Right renal pelvis (tissue), 4 donors: ENCODE results near the gene SIMC1. TPM values are rescaled to one million over a fixed set of nuclear protein-coding genes. Genes with fewer than 3 reads are reported as not detected.

Experiments used
- DNase-seq, 4 donors: peaks; one replicate each; pipeline ENCODE4 v3.0.0-alpha.2; 2013; ENCODE audit warnings: low read depth in 4 of 4, low spot score in 3 of 4, missing footprints in 1 of 4
- polyA plus RNA-seq, 4 donors: library from polyadenylated mRNA; unstranded; fragments of 120-200 nt; gene quantifications; one replicate each; pipeline ENCODE4 v1.2.1, GENCODE V29; 2013; ENCODE audit not compliant: insufficient read length in 4 of 4

SIMC1 gene
- polyA plus RNA-seq, 4 donors, result 19.0 to 22.0 (median 19.9) TPM

- peak in 2 of 4 donors; percentile 8 to 13 for DNase-seq
These were observed 122.7 kb downstream of the SIMC1 start for GRCh38 chr5:176360894-176361436.

DNA sequence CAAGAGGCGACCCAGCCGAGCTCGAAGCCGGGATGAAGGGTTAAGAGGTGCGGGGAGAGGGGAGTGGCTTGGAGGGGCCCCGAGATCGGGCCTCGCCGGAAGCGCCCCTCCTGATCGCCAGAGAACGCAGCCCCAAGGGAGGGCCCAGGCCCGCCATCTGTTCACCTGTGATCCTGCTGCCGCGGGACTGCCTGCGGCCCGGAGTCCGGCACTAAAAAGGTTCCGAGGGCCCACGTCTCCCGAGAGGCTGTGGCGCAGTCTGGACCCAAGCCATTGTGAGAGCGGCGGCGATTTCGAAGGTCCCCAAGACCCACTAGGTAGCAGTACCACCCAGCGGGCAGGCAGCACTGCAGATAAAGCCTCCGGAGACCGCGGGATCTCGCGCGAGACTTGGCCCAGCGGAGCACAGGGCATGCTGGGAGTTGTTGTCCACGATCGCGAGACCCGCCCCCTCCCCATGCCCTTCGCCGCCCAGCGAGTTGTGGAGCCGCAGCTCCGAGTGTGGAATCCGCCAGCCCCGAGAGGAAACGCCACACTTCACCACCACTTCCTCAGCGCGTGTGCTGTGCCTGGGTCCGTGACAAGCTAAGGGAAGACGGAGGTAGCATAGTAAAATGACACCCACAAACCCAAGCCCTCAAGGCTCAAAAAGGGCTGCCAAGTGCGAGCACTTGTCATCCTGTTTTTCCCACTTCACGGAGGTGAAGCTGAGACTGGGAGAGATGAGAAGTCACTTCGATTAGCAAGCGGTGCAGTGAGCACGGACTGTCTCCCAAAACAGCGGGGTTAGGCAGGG lies 123.4 kb downstream of the SIMC1 start, which contains the start of gene KIAA1191:
Gene KIAA1191 (minus strand): TSS at position 328 of the 796 bp plus-strand sequence. CDS start 2,256 bp downstream, outside the sequence.
- DNase-seq, result peak; percentile 76 to 85 (median 82)

DNA sequence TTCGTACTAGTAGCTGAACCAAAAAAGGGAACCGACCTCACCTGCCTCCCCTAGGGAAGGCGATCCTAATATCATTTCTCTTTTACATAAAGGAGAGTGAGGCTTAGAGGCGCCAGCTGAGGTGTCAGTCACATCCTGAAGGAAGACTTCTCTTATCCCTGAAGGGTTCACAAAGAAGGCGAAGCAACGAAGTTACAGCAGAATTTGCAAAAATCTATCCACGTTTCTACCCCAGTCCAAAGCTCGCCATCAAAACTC lies 123.9 kb downstream of the SIMC1 start:
- DNase-seq, result no peak

- DNase-seq, result no peak
These were observed 126.6 kb downstream of the SIMC1 start for GRCh38 chr5:176364765-176365350.

DNA sequence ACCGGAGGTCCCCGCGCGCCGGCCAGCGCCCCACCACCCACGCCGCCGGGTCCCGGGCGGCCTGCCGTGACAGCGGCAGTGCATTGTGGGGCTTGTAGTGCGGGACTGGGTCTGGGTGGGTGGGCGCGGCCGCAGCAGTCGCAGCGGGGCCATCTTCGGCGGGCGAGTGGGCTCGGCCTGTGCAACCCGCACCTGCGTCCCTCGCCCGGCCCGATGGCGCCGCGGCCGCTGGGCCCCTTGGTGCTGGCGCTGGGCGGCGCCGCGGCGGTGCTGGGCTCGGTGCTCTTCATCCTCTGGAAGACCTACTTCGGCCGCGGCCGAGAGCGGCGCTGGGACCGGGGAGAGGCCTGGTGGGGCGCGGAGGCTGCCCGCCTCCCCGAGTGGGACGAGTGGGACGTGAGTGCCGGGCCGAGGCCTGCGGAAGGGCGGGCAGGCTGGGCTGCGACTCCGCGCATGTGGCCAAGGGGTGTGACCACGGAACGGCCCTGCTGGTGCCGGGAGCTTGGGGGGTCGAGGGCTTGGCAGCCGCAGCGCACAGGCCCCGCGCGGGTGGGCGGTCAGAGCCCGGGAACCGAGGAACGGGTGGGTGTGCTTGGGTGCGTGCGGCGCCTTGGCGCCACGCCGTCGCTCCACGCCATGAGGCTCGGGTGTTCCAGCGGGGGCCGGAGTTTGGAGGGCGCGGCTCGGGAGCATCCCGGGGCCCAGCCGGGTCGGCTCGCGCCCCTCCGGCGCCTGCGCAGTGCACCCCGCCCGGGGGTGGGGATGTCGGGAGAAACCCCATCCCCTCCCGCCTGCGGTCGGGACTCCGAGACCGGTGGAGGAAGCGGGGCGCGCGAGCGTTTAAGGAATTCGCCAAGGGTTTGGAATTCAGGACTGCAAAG lies 127.4 kb downstream of the SIMC1 start, which contains the start of gene ARL10:
Gene ARL10 (plus strand): TSS at position 137 of the 881 bp plus-strand sequence. CDS start 77 bp downstream, at position 214.
- peak in 2 of 4 donors; percentile 14 to 31 for DNase-seq

DNA sequence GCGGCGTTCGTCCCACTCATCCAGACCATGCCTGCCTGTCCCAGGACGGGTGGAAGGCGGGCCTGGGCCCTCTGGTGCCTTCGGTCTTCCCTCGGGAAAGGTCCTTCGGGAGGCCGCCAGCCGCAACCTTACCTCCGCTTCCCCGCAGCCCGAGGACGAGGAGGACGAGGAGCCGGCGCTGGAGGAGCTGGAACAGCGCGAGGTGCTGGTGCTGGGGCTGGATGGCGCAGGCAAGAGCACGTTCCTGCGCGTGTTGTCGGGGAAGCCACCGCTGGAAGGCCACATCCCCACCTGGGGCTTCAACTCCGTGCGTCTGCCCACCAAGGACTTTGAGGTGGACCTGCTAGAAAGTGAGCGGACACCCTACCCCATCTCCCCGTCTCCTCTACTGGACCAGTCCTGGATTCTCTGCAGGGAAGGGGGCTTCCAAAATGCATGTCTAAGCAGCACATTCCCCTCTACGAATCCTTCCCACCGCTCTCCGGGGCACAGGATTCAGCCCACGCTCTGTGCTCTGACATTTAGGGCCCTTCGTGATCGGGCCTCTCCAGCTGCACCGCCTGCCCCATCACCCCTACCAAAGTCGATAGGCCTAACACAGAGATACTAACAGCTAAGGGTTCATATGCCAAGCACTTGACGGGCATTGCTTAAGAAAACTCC lies 128.1 kb downstream of the SIMC1 start:
- no peak for DNase-seq

- DNase-seq, result no peak
These were observed 130.5 kb downstream of the SIMC1 start for GRCh38 chr5:176368726-176369125.

DNA sequence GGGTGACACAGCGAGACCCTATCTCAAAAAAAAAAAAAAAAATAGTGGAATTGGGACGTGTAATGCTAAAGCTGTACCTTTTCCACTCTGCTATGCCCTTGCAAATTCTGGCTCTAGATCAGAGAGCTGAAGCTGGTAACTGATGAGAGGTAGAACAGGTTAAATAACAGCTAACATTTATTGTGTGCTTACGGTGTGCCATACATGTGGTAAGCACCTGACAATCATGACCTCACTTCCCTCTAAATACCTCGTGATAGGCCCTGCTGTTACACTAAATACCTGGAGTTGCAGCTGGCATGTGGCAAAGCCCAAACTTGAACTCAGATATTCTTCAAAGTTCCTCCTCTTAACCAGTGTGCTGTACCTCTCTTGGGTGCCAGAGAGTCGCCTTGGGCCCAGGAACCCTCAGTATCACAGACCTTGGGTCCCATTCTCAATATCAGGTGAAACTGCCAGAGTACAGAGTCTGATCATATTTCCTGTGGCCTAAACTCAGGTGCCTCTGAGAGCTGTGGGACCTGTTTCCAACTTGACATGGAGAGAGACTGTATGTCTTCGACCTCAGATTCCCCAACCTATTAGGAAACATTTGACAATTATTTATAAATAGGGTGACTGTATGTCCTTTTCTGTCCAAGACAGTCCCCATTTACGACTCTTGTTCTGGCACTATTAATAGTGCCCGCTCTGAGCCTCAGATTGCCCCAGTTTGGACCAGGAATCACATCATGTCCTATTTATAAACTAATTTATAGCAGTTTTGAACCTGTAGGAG lies 131.9 kb downstream of the SIMC1 start:
- no peak for DNase-seq

DNA sequence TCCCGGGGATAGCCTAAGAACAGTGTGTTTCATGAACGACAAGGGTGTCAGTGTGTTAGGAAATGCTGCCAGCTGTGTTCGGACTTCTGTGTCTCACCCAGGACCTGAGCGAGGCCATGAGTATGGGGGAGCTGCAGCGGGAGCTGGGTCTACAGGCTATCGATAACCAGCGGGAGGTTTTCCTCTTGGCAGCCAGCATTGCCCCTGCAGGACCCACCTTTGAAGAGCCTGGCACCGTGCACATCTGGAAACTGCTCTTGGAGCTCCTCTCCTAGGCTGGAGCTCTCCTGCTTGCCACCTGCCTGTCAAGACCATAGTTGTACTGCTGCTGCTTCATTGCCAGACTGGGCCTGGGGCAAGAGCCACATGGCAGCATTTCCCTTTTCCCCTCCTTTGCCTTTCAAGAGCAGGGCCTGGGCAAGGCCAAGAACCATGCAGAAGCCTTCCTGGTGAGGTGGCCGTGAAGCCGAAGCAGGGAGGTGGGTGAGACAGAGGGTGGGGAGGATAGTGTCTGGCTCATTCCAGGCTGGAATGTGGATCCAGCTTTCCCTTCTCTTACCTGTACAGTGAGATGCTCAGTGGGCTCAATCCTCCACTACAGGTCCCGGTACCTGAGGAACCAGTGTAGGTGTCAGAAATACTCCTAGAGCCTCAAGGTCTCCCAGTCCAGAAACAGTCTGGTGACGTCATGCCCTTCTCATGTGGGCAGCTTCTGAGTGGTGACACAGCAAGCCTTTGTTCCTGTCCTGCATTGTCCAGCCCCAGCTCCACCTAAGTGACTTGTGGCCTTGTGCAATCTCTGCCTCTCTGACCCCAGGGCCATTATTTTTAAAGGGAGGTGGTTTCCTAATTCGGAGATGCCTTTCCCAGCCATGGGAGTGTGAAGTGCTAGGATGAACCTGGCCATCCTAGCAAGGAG lies 133.7 kb downstream of the SIMC1 start:
- no peak for DNase-seq

DNA sequence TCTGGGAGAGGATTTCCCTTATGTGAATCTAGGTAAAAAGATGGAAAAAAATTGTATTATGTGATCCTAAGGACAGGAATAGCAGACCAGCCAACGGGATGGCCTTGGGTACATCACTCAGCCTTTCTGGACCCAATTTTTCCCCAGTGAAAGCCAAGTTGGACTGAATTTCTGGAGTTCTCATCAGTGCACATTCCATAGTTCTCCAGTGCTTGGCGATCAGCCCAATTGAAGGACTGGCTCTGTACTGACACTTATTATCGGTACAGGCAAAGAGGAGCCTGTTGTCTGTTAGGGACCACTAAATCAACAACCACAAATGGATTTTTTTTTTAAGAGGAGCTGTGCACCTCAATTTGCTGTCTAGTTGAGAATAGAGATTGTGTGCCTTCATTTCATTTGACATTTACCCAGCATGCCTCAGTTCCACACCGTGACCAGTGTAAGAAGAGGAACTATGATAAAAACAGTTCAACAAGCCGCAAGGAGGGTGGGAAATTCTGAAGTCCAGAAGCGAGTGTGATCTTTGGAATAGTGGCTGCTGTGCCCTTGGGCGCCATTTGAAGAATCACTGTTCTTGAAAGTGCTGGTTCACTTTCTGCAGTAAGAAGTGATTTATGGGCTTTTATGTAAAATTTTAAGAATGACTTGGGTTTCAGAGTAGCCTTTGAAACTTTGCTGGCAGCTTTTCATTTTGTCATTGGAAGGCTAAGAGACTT lies 135.0 kb downstream of the SIMC1 start:
- DNase-seq, result no peak

DNA sequence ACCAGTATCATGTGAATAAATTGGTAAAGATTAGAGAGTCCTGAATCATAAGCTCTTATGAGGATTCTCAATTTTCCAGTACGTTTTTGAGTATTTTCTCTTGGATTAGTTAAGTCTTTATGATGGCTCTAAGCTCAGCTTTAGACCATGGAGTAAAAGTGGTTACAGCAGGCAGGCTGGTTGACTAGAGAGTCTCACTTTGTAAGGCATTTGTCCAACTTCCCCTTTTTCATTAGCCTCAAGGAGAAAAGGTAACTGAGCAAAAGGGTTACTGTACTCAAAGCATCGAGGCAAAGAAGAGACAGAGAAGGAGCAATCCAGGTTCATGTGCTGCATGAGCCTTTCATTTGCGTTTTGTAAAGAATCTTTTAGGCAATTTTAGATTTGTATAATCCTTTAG lies 141.7 kb downstream of the SIMC1 start:
- DNase-seq, result no peak

GRCh38 chr5:176381423-176381822 lies 143.2 kb downstream of the SIMC1 start:
- DNase-seq, result no peak

GRCh38 chr5:176381979-176382378 lies 143.8 kb downstream of the SIMC1 start:
- DNase-seq, result no peak

DNA sequence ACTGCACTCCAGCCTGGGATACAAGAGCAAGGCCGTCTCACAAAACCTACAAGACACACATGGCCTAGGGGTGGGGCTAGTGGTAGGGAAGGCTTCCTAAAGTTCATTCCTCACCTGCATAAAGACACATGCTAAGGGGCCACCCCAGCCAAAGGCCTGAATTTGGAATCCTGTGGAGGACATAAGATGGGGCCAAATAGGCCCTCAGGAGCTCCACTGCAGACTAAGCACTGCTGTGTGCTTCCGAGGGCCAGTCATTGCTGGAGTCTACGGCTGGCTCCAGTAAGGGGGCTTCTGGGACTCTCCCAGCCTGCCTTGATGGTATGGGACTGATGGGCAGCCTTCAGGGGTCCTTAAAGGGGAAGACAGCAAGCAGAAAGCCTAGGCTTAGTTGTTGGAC lies 144.5 kb downstream of the SIMC1 start:
- DNase-seq, result no peak

DNA sequence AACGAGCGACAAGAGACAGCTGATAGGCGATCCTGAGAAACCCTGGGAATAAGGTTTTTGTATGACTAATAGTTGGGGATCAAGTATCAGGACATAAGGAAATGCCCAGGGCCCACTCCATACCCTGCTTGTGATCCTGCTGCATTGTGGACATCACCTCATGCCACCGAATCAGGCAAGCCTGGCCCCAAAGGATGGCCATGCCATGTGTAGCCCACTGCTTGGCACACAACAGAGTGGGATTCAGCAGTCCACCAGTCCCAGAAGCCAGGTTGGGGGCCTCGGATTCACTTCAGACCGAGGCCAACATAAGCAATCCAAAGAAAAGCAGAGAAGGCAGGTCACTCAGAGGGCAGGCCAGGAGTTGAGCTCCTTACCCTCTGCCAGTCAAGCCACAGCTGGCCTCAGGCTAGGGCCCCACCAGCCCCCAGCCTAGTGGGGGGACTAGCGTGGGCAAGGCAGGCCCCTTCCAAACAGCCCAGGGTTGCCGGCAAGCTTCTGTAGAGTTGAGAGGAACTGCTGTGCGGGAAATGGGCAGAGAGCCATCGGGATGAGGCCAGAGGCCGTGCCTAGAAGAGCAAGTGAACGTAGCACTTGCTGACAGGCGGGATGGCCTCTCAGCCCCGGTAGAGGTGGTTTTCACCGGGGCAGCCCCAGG lies 145.2 kb downstream of the SIMC1 start:
- no peak for DNase-seq

- DNase-seq, result no peak
These were observed 145.7 kb downstream of the SIMC1 start for GRCh38 chr5:176383961-176384360.

DNA sequence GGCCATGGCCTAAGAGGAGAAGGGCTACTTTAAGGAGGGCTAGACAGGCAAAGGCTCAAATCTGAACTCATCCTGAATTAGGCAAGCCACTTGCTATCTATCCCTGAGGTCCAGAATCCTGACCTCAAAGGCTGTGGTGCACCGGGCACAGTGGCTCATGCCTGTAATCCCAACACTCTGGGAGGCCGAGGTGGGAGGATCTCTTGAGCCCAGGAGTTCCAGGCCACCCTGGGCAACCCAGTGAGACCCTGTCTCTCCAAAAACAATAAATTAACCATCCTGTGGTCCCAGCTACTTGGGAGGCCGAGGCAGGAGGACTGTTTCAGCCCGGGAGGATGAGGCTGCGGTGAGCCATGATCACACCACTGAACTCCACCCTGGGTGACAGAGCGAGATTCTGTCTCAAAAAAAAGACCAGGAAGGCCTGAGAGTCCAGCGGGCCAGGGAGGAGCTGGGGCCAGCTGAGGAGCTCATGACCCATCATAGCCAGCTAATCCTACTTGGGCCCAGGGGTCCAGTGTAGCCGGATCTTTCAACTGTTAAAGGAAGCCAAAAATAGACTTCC lies 146.2 kb downstream of the SIMC1 start:
- no peak for DNase-seq
